Measurements from ENCODE around the gene COX19. TPM values are rescaled to one million over a fixed set of nuclear protein-coding genes. Genes with fewer than 3 reads are reported as not detected.

Gene COX19
- total and polyA plus RNA-seq, 2 experiments from 2014 or later: 11.7 to 12.6 TPM

- H3K4me1 ChIP-seq (ENCODE audit: insufficient read depth): no peaks in the 10 kb centered on the region
- no peaks in the 10 kb centered on the region for H3K79me2 ChIP-seq (replicated peaks; ENCODE audit: insufficient read depth)
- H3K4me2 ChIP-seq: no peak overlapping the region
- Mint-ChIP-seq H3K4me3 (no peak overlapping the region), H3K36me3 (ENCODE audit: low read depth) (no peaks in the 10 kb centered on the region), H3K9me3 (no peaks in the 10 kb centered on the region), H3K27ac (no peak overlapping the region), H3K27me3 (ENCODE audit: insufficient read depth, low read depth, poor library complexity) (peaks cover under 1% of the 10 kb centered on the region), H3K4me1 (peaks cover 2% of the 10 kb centered on the region; the same call in 2 of the 3 replicates)
- DNase-seq (ENCODE audit: low spot score) (no peak), ATAC-seq (no peak)
- no peaks in the 10 kb centered on the region for H3K9me2 ChIP-seq (ENCODE audit: insufficient read depth)
- H2AFZ ChIP-seq: no peak overlapping the region
- TF ChIP-seq ZNF114 (CRISPR knock-in tag; IDR thresholded peaks at IDR 0.05) (no peak), CREB1 (CRISPR knock-in tag; IDR thresholded peaks at IDR 0.05; ENCODE audit: low read depth) (no peak), POLR2AphosphoS5 (IDR thresholded peaks at IDR 0.05; ENCODE audit: low read depth) (no peak), NANOG (IDR thresholded peaks at IDR 0.05; ENCODE audit: borderline replicate concordance) (no peak)
- TF ChIP-seq, protein P1, sequence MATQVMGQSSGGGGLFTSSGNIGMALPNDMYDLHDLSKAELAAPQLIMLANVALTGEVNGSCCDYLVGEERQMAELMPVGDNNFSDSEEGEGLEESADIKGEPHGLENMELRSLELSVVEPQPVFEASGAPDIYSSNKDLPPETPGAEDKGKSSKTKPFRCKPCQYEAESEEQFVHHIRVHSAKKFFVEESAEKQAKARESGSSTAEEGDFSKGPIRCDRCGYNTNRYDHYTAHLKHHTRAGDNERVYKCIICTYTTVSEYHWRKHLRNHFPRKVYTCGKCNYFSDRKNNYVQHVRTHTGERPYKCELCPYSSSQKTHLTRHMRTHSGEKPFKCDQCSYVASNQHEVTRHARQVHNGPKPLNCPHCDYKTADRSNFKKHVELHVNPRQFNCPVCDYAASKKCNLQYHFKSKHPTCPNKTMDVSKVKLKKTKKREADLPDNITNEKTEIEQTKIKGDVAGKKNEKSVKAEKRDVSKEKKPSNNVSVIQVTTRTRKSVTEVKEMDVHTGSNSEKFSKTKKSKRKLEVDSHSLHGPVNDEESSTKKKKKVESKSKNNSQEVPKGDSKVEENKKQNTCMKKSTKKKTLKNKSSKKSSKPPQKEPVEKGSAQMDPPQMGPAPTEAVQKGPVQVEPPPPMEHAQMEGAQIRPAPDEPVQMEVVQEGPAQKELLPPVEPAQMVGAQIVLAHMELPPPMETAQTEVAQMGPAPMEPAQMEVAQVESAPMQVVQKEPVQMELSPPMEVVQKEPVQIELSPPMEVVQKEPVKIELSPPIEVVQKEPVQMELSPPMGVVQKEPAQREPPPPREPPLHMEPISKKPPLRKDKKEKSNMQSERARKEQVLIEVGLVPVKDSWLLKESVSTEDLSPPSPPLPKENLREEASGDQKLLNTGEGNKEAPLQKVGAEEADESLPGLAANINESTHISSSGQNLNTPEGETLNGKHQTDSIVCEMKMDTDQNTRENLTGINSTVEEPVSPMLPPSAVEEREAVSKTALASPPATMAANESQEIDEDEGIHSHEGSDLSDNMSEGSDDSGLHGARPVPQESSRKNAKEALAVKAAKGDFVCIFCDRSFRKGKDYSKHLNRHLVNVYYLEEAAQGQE (IDR thresholded peaks at IDR 0.05; ENCODE audit: unreplicated experiment): no peak
- no peak overlapping the region for H3K4me3 ChIP-seq
- no peaks in the 10 kb centered on the region for H3F3A ChIP-seq (replicated peaks; ENCODE audit: low read depth)
- no peaks in the 10 kb centered on the region for H3K27me3 ChIP-seq (ENCODE audit: insufficient read depth)
- no peaks in the 10 kb centered on the region for H3K36me3 ChIP-seq (ENCODE audit: insufficient read depth)
- no peaks in the 10 kb centered on the region for H4K20me1 ChIP-seq (replicated peaks; ENCODE audit: insufficient read depth)
- no peak overlapping the region for H3K27ac ChIP-seq (ENCODE audit: low read depth)
Observed at GRCh38 chr7:984361-985126, 9.2 kb upstream of the COX19 start.

DNA sequence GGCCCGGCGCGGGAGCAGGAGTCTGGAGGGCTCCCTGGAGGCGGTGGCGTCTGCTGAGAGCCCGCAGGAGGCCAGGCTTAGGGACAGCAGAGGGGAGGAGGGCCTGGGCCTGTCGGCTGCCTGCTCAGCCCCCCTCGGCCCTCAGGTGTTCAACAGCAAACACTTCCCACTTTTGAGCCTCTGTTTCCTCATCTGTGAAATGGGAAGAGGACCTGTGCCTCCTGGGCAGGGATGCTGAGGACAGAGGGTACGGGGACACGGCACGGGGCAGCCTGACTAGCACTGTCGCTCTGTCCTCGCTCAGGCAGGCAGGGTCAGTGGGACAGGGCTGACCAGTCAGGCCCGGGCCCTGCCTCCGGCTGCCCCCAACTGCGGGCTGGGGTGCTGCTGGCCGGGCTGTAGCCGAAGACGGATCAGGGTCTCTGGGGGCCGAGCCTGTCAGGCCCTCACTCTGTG lies 8.3 kb upstream of the COX19 start:
- no peaks in the 10 kb centered on the region for H3K79me2 ChIP-seq (replicated peaks; ENCODE audit: insufficient read depth)
- no peaks in the 10 kb centered on the region for H3K27me3 ChIP-seq (ENCODE audit: insufficient read depth)
- no peaks in the 10 kb centered on the region for H3K36me3 ChIP-seq (ENCODE audit: insufficient read depth)
- H3K27ac ChIP-seq (ENCODE audit: low read depth): no peak overlapping the region
- H3K9me2 ChIP-seq (ENCODE audit: insufficient read depth): no peaks in the 10 kb centered on the region
- TF ChIP-seq EZH2phosphoT487 (IDR thresholded peaks at IDR 0.05; ENCODE audit: unreplicated experiment): no peak
- no peak for TF ChIP-seq ZNF331 (CRISPR knock-in tag; IDR thresholded peaks at IDR 0.05; ENCODE audit: low read depth)
- TF ChIP-seq, protein P2, sequence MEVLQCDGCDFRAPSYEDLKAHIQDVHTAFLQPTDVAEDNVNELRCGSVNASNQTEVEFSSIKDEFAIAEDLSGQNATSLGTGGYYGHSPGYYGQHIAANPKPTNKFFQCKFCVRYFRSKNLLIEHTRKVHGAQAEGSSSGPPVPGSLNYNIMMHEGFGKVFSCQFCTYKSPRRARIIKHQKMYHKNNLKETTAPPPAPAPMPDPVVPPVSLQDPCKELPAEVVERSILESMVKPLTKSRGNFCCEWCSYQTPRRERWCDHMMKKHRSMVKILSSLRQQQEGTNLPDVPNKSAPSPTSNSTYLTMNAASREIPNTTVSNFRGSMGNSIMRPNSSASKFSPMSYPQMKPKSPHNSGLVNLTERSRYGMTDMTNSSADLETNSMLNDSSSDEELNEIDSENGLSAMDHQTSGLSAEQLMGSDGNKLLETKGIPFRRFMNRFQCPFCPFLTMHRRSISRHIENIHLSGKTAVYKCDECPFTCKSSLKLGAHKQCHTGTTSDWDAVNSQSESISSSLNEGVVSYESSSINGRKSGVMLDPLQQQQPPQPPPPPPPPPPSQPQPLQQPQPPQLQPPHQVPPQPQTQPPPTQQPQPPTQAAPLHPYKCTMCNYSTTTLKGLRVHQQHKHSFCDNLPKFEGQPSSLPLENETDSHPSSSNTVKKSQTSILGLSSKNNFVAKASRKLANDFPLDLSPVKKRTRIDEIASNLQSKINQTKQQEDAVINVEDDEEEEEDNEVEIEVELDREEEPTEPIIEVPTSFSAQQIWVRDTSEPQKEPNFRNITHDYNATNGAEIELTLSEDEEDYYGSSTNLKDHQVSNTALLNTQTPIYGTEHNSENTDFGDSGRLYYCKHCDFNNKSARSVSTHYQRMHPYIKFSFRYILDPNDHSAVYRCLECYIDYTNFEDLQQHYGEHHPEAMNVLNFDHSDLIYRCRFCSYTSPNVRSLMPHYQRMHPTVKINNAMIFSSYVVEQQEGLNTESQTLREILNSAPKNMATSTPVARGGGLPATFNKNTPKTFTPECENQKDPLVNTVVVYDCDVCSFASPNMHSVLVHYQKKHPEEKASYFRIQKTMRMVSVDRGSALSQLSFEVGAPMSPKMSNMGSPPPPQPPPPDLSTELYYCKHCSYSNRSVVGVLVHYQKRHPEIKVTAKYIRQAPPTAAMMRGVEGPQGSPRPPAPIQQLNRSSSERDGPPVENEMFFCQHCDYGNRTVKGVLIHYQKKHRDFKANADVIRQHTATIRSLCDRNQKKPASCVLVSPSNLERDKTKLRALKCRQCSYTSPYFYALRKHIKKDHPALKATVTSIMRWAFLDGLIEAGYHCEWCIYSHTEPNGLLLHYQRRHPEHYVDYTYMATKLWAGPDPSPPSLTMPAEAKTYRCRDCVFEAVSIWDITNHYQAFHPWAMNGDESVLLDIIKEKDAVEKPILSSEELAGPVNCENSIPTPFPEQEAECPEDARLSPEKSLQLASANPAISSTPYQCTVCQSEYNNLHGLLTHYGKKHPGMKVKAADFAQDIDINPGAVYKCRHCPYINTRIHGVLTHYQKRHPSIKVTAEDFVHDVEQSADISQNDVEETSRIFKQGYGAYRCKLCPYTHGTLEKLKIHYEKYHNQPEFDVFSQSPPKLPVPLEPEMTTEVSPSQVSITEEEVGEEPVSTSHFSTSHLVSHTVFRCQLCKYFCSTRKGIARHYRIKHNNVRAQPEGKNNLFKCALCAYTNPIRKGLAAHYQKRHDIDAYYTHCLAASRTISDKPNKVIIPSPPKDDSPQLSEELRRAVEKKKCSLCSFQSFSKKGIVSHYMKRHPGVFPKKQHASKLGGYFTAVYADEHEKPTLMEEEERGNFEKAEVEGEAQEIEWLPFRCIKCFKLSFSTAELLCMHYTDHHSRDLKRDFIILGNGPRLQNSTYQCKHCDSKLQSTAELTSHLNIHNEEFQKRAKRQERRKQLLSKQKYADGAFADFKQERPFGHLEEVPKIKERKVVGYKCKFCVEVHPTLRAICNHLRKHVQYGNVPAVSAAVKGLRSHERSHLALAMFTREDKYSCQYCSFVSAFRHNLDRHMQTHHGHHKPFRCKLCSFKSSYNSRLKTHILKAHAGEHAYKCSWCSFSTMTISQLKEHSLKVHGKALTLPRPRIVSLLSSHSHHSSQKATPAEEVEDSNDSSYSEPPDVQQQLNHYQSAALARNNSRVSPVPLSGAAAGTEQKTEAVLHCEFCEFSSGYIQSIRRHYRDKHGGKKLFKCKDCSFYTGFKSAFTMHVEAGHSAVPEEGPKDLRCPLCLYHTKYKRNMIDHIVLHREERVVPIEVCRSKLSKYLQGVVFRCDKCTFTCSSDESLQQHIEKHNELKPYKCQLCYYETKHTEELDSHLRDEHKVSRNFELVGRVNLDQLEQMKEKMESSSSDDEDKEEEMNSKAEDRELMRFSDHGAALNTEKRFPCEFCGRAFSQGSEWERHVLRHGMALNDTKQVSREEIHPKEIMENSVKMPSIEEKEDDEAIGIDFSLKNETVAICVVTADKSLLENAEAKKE (CRISPR knock-in tag; IDR thresholded peaks at IDR 0.05): no peak
- TF ChIP-seq EZH2 (IDR thresholded peaks at IDR 0.05; ENCODE audit: low read depth, unreplicated experiment): no peak
- TF ChIP-seq POLR2AphosphoS5 (IDR thresholded peaks at IDR 0.05; ENCODE audit: low read depth): no peak
- ATAC-seq (no peak), DNase-seq (ENCODE audit: low spot score) (no peak)
- H3K4me1 ChIP-seq (ENCODE audit: insufficient read depth): no peaks in the 10 kb centered on the region
- H3F3A ChIP-seq (replicated peaks; ENCODE audit: low read depth): no peaks in the 10 kb centered on the region
- no peak overlapping the region for H3K4me2 ChIP-seq
- Mint-ChIP-seq H3K27me3 (ENCODE audit: insufficient read depth, low read depth, poor library complexity) (no peaks in the 10 kb centered on the region), H3K9me3 (no peaks in the 10 kb centered on the region; the same call in 2 of the 3 replicates), H3K27ac (no peak overlapping the region), H3K4me1 (peaks cover 2% of the 10 kb centered on the region; the same call in 2 of the 3 replicates), H3K36me3 (ENCODE audit: low read depth) (no peaks in the 10 kb centered on the region), H3K4me3 (no peak overlapping the region)
- no peak overlapping the region for H2AFZ ChIP-seq
- no peaks in the 10 kb centered on the region for H4K20me1 ChIP-seq (replicated peaks; ENCODE audit: insufficient read depth)
- H3K4me3 ChIP-seq: no peak overlapping the region
